ENCODE data around the gene GRIN2A.

The GRIN2A gene

GRCh38 chr16:10121897-10122425, 60.3 kb downstream of the GRIN2A start:
- no peak for DNase-seq (ENCODE audit: extremely low read depth, insufficient read length)
- TF ChIP-seq CTCF (IDR thresholded peaks at IDR 0.05; ENCODE audit: insufficient read depth, low read length, poor library complexity, severe bottlenecking), result no peak
- Histone ChIP-seq H3K36me3 (ENCODE audit: control insufficient read depth, insufficient read depth, low read length) (no peaks in the 10 kb centered on the region), H3K4me3 (replicated peaks; ENCODE audit: low read depth, low read length) (no peak overlapping the region), H3K27me3 (replicated peaks; ENCODE audit: control insufficient read depth, insufficient read depth, low read length) (no peaks in the 10 kb centered on the region)

DNA sequence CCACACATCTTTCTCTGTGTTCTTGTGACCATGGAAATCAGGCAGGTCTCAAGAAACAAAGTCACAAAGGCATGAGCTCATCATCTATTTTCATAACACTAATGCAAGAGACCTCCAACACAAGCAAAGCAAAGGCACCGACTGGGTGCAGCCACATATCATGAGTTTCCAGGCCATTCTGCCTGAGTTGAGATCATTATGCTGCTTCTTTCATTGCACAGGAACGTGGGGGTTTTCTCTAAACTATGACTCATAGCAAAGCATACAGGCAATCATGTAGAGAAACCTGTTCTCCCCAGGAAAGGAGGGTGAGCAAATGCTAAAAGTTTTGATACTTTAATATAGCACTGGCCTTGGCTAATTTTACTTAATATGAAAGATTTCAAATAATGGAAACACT, 60.7 kb downstream of the GRIN2A start:
- Histone ChIP-seq H3K4me3 (replicated peaks; ENCODE audit: low read depth, low read length) (no peak overlapping the region), H3K27me3 (replicated peaks; ENCODE audit: control insufficient read depth, insufficient read depth, low read length) (no peaks in the 10 kb centered on the region), H3K36me3 (ENCODE audit: control insufficient read depth, insufficient read depth, low read length) (no peaks in the 10 kb centered on the region)
- no peak for TF ChIP-seq CTCF (IDR thresholded peaks at IDR 0.05; ENCODE audit: insufficient read depth, low read length, poor library complexity, severe bottlenecking)
- no peak for DNase-seq (ENCODE audit: extremely low read depth, insufficient read length)

DNA sequence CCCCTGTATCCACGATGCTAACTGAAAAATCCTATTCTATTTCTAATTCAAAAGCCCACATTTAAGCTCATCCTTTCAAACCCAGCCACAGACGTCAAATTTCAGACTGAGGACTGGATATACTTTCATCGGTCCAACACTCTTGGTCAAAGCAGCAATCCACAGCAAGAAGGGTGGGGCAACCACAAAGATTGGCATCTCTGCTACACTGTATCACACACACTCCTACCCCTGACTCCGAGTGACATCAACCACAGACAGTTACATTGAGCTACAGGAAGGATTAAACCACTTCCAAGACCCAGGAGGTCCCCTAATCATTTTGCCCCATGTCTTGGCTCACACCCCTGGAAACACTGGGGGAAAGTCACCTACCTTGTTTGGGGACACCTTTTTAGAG, 61.3 kb downstream of the GRIN2A start:
- H3K4me3 ChIP-seq (replicated peaks; ENCODE audit: low read depth, low read length), result no peak overlapping the region
- no peak for DNase-seq (ENCODE audit: extremely low read depth, insufficient read length)
- TF ChIP-seq CTCF (IDR thresholded peaks at IDR 0.05; ENCODE audit: insufficient read depth, low read length, poor library complexity, severe bottlenecking), result no peak
- no peaks in the 10 kb centered on the region for H3K36me3 ChIP-seq (ENCODE audit: control insufficient read depth, insufficient read depth, low read length)
- H3K27me3 ChIP-seq (replicated peaks; ENCODE audit: control insufficient read depth, insufficient read depth, low read length), result no peaks in the 10 kb centered on the region

- H3K4me3 ChIP-seq (replicated peaks; ENCODE audit: low read depth, low read length), result no peak overlapping the region
- no peaks in the 10 kb centered on the region for H3K27me3 ChIP-seq (replicated peaks; ENCODE audit: control insufficient read depth, insufficient read depth, low read length)
- no peak for DNase-seq (ENCODE audit: extremely low read depth, insufficient read length)
Observed at GRCh38 chr16:10114409-10114808, 67.8 kb downstream of the GRIN2A start.

GRCh38 chr16:10113248-10113647, 69.0 kb downstream of the GRIN2A start:
- DNase-seq (ENCODE audit: extremely low read depth, insufficient read length), result no peak
- Histone ChIP-seq H3K4me3 (replicated peaks; ENCODE audit: low read depth, low read length) (no peak overlapping the region), H3K36me3 (ENCODE audit: control insufficient read depth, insufficient read depth, low read length) (no peaks in the 10 kb centered on the region), H3K27me3 (replicated peaks; ENCODE audit: control insufficient read depth, insufficient read depth, low read length) (no peaks in the 10 kb centered on the region)
- no peak for TF ChIP-seq CTCF (IDR thresholded peaks at IDR 0.05; ENCODE audit: insufficient read depth, low read length, poor library complexity, severe bottlenecking)

More at GRCh38 chr16:10114409-10114808, 67.8 kb downstream of the GRIN2A start:
- H3K36me3 ChIP-seq (ENCODE audit: control insufficient read depth, insufficient read depth, low read length), result no peaks in the 10 kb centered on the region
- no peak for TF ChIP-seq CTCF (IDR thresholded peaks at IDR 0.05; ENCODE audit: insufficient read depth, low read length, poor library complexity, severe bottlenecking)

DNA sequence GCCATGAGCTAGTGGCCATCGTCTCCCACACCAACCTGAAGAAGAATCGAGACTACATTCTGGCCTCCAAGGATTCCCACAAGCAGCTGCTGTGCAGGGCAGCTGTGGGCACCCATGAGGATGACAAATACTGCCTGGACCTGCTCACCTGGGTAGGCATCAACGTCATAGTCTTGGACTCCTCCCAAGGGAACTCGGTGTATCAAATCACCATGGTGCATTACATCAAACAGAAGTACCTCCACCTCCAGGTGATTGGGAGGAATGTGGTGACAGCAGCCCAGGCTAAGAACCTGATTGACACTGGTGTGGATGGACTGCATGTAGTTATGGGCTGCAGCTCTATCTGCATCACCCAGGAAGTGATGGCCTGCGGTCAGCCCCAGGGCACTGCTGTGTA, 70.2 kb downstream of the GRIN2A start:
- H3K27me3 ChIP-seq (replicated peaks; ENCODE audit: control insufficient read depth, insufficient read depth, low read length), result no peaks in the 10 kb centered on the region
- TF ChIP-seq CTCF (IDR thresholded peaks at IDR 0.05; ENCODE audit: insufficient read depth, low read length, poor library complexity, severe bottlenecking), result no peak
- no peaks in the 10 kb centered on the region for H3K36me3 ChIP-seq (ENCODE audit: control insufficient read depth, insufficient read depth, low read length)
- no peak overlapping the region for H3K4me3 ChIP-seq (replicated peaks; ENCODE audit: low read depth, low read length)
- DNase-seq (ENCODE audit: extremely low read depth, insufficient read length), result no peak
